GM12801 (cell line): ENCODE data around the gene NOSTRIN.

Experiments
- TF ChIP-seq, protein P1 (sequence below): IDR thresholded peaks from one replicate; pipeline ENCODE4 v1.5.1; 2011; ENCODE audit warnings: control low read depth; ENCODE audit not compliant: insufficient read length; ENCODE audit errors: extremely low read depth

NOSTRIN gene

DNA sequence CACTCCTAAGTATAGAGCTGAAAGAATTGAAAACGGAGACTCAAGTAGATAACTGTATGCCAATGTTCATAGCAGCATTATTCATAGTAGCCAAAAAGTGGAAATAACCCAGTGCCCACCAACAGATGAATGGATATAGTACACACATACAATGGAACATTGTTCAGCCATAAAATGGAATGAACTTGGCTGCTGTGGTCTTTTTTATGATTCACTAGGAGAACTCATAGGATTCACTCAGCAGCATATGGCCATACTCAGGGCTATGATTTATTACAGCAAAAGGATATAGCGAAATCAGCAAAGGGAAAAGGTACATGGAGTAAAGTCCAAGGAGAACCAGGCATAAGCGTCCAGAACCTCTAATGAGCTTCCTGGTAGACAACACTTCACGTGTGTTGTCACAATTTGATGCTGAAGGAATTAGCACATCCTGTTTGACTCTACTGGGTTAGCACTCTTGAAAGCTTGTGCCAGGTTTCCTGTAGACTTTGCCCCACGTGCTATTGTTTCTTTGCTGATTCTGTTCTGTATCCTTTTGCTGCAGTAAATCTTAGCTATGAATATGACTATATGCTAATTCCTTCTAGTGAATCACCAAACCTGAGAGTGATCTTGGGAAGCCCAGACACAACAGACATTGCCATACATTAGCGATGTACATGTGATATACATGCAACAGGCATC, 72.1 kb downstream of the NOSTRIN start:
- TF ChIP-seq, protein P1, sequence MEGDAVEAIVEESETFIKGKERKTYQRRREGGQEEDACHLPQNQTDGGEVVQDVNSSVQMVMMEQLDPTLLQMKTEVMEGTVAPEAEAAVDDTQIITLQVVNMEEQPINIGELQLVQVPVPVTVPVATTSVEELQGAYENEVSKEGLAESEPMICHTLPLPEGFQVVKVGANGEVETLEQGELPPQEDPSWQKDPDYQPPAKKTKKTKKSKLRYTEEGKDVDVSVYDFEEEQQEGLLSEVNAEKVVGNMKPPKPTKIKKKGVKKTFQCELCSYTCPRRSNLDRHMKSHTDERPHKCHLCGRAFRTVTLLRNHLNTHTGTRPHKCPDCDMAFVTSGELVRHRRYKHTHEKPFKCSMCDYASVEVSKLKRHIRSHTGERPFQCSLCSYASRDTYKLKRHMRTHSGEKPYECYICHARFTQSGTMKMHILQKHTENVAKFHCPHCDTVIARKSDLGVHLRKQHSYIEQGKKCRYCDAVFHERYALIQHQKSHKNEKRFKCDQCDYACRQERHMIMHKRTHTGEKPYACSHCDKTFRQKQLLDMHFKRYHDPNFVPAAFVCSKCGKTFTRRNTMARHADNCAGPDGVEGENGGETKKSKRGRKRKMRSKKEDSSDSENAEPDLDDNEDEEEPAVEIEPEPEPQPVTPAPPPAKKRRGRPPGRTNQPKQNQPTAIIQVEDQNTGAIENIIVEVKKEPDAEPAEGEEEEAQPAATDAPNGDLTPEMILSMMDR: no peak

DNA sequence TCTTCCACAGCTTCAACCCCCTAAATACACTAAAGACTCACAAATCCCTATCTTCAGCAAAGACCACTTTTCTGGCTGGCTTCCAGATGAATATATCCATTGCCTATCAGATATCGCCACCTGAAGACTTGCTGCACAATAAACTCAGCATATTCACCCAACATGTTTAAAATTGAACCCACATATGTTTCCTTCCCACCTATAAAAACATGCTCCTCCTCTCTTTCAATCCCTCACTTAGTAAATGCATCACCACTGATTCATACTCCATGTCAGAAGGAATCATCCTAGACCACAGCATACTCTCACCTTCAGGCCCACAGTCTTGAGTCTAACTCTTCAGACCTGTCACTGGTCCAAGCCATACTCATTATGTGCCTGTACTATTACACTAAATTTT, 82.5 kb downstream of the NOSTRIN start:
- TF ChIP-seq, protein P1: no peak

DNA sequence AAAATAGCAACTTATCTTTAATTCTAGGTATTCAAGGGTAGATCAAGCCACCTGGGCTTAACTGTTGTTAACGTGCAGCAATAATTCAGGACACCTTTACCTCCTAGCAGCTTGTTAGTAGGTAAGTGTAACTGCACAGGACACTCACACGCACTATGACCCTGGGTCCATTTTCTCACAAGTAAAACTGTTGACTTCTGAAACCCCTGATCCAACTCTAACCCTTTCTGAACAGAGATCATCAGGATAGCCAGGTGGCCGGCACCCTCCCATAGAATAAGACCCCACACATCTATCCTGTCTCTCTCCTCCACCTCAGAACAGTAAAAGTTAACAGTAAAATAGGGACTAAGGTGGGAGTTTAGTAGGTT, 87.2 kb downstream of the NOSTRIN start:
- TF ChIP-seq, protein P1: no peak

DNA sequence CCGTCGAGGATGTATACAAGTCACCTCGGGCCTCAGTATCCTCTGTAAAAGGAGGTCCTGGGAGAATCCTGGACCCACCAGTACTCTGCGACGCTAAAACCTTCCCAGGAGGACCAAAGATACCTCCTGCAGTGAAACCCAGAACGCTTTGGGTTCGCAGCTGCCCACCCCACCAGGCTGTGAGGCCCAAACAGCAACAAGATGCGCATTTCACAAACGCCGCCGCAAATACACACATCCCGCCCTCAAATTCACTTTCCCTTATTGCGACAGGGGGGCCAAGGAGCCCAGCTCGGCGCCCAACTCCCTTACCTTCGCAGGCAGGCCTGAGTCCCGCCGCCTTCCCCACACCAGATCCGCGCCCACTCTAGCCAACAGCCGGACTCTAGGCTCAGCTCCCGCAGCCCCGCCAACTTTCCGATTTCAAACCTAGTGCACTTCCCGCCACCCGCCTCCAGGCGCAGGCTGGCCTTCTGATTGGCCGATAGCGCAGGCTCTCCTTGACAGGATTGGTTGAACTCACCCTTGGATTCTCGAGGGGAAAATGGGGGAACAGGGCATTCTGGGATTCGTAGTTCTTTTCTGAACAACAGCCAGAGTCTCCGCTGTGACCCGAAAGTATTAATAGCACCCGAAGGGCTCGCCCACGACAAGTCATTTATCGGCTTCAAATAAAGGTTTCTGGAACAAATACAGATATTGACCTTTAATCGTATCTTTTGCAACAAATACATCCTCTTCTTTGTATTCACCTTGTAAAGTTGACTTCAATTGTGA, 87.8 kb downstream of the NOSTRIN start, which contains the start of gene SPC25:
Gene SPC25, minus strand, starts transcription at position 425 of the 777 bp plus-strand sequence. CDS start 911 bp downstream, outside the sequence.
- TF ChIP-seq, protein P1: no peak

DNA sequence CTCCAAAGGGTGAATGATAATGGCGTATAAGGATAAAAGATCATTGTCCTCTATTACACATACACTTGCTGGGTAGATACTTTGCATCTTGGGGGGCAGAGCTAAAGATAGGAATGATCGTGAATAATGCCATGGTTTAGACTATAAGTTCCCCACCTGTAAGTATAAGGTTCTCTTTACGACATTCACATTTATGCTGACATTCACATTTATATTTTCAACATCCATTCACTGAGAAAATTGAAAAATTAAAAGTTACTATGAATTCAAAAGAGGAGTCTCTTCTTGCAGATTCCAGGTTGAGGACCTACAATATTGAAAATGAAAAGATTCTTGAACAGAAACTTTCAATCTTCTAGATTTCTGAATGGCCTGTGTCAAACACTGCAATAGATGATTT, 89.9 kb downstream of the NOSTRIN start:
- TF ChIP-seq, protein P1: no peak

DNA sequence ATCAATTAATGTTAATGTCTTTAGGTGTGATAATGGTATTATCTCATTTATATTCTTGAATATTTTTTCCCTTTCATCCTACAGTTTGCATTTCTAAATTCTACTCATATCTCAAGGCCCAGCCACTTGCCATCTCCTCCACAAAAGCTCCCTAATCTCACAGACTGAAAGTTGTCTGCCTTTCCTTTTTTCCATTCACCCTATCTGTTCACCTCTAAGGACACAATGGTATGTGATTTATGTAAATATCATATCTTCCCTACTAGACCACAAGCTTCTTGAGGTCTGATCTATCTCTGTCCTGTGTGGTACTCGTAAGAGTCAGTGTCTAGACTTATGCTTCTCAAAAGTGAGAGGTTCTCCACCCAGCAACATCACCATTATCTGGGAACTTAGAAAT, 91.7 kb downstream of the NOSTRIN start:
- TF ChIP-seq, protein P1: no peak

DNA sequence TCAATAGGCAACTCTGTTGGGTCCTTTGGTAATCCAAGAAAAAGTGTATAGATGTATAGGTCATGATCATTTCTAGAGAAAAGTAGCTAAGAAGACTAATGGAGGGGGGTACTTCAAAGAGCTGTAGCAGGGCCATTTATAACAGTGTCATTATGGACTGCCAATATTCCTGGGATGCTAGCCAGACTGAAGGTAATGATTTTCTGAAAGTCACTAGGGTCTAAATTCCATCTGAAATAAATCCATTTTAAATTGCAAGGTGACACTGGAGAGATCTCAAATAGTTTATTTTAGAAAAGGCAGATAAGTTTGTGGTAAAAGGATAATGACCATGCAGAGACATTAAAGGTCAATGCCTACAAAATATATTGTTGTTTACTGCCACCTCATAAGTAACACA, 92.3 kb downstream of the NOSTRIN start:
- TF ChIP-seq, protein P1: no peak
